Measurements from ENCODE around the gene LY86. TPM values are rescaled to one million over a fixed set of nuclear protein-coding genes. Genes with fewer than 3 reads are reported as not detected.

LY86 gene
- total and polyA plus RNA-seq, 9 of the 15 experiments (the other 6 are each of a cell fraction or from before 2014, with no cell fraction given), result 0.08 to 0.20 TPM; not detected in 7

- no peaks in the 10 kb centered on the region for H3K79me2 ChIP-seq (ENCODE audit: control insufficient read depth, insufficient read depth, low read length)
- H3K9me1 ChIP-seq (ENCODE audit: control insufficient read depth, insufficient read depth, low read length), result no peaks in the 10 kb centered on the region
- WGBS (ENCODE audit: insufficient coverage, low coverage, missing lambda C conversion rate), result 8% methylated on average over 2 of the region's 2 CpGs
- no peak overlapping the region for H3K4me3 ChIP-seq
- H3K27ac ChIP-seq (ENCODE audit: extremely low read depth, low read depth, low read length), result no peak overlapping the region
- intact Hi-C loops (cut with micrococcal nuclease) (no loop called here), in situ Hi-C loops (cut with MboI) (no loop called here)
- H4K20me1 ChIP-seq (replicated peaks; ENCODE audit: control insufficient read depth, insufficient read depth, low read length), result no peaks in the 10 kb centered on the region
- H2AFZ ChIP-seq (ENCODE audit: low read depth, low read length), result no peak overlapping the region
- no peak overlapping the region for H3K9ac ChIP-seq (ENCODE audit: insufficient read depth in 1 of 2, low read depth in 2 of 2, low read length in 2 of 2)
- POLR2A ChIA-PET, result interaction anchor here (0.7 to 1.1 kb wide), 2 partner anchors 9 to 12 kb away, joined by 3 read pairs; no protein-coding TSS in a partner anchor
- H3K36me3 ChIP-seq (ENCODE audit: control insufficient read depth, insufficient read depth, low read length), result no peaks in the 10 kb centered on the region
- no peak for ATAC-seq
- BruUV-seq (replicated peaks), result no TSS peak
- FAIRE-seq, result no peak
- CTCF ChIA-PET (ENCODE audit: low intra/inter-chr PET ratio), result no interaction called here
- no peaks in the 10 kb centered on the region; a peak in 1 of 5 replicates for H3K4me1 ChIP-seq (replicated peaks in 1 of 2; ENCODE audit: control insufficient read depth in 2 of 2, insufficient read depth in 2 of 2, low read length in 2 of 2)
- no peaks in the 10 kb centered on the region for H3K9me3 ChIP-seq (replicated peaks; ENCODE audit: control insufficient read depth, insufficient read depth, low read depth, low read length)
- peaks cover 17 to 31% of the 10 kb centered on the region in 2 experiments; a peak in 4 of 5 replicates for H3K27me3 ChIP-seq (ENCODE audit: control insufficient read depth in 2 of 2, insufficient read depth in 2 of 2, low read length in 2 of 2)
- no peak for DNase-seq (ENCODE audit: extremely low read depth in 1 of 4, low spot score in 3 of 4)
- no peak overlapping the region for H3K4me2 ChIP-seq (ENCODE audit: insufficient read depth, low read length)
- TF ChIP-seq, protein P1, sequence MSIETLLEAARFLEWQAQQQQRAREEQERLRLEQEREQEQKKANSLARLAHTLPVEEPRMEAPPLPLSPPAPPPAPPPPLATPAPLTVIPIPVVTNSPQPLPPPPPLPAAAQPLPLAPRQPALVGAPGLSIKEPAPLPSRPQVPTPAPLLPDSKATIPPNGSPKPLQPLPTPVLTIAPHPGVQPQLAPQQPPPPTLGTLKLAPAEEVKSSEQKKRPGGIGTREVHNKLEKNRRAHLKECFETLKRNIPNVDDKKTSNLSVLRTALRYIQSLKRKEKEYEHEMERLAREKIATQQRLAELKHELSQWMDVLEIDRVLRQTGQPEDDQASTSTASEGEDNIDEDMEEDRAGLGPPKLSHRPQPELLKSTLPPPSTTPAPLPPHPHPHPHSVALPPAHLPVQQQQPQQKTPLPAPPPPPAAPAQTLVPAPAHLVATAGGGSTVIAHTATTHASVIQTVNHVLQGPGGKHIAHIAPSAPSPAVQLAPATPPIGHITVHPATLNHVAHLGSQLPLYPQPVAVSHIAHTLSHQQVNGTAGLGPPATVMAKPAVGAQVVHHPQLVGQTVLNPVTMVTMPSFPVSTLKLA (conservative IDR thresholded peaks at IDR 0.05), result no peak
- TF ChIP-seq EHMT2 (IDR thresholded peaks at IDR 0.05) (no peak), SIN3A (IDR thresholded peaks at IDR 0.05; ENCODE audit: borderline replicate concordance in 2 of 2, control insufficient read depth in 1 of 2, low read depth in 2 of 2, low read length in 2 of 2) (no peak), MBD2 (IDR thresholded peaks at IDR 0.05; ENCODE audit: borderline replicate concordance, low read depth) (no peak), HMG20B (CRISPR knock-in tag; IDR thresholded peaks at IDR 0.05) (no peak), NRF1 (conservative IDR thresholded peaks at IDR 0.05 in 1 of 2, IDR thresholded peaks at IDR 0.05 in 1 of 2) (no peak)
These were observed 46.8 kb downstream of the LY86 start for GRCh38 chr6:6635291-6635690.
